ENCODE data around the gene BCCIP.

The BCCIP gene

DNA sequence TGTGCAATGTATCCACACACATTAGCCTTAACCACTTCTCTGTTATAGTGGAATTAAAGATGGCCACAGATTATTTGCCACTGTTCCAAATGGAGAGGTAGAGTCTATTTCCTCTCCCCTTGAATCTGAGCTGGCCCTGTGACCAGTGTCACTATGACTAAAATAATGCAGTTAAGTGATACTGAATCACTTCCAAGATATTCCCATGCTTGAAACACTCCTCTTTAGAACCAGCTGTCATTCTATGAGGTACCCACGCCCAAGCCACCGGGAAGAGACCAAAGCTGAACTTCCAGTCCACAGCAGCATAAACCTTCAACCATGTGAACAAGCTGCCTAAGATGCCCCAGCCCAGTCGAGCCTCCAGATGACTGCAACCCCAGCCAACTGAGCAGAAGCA, 59.9 kb downstream of the BCCIP start:
- DNase-seq = no peak

Measured in nucleus accumbens (tissue), 56 donors.